GM18868 (cell line): ENCODE measurements around the gene ARL3.
"Not testable (repeated sequence)": the region's sequence is repeated elsewhere in the genome, so short reads cannot be mapped to it uniquely, and the experiment has no call there.

Experiments used
- ATAC-seq: cut with Tn5 transposase; IDR thresholded peaks from one replicate; pipeline ENCODE4 v1.9.1; 2021; ENCODE audit warnings: mild to moderate bottlenecking, moderate library complexity; ENCODE audit not compliant: unreplicated experiment

The ARL3 gene

GRCh38 chr10:102705531-102705930 lies 8.7 kb downstream of the ARL3 start:
- ATAC-seq = no peak

GRCh38 chr10:102704915-102705314 lies 9.3 kb downstream of the ARL3 start:
- no peak for ATAC-seq

- ATAC-seq = no peak
These were observed 11.5 kb downstream of the ARL3 start for GRCh38 chr10:102702742-102703141.

- no peak for ATAC-seq
These were observed 12.4 kb downstream of the ARL3 start for GRCh38 chr10:102701796-102702195.

GRCh38 chr10:102701272-102701671 lies 12.9 kb downstream of the ARL3 start:
- no peak for ATAC-seq

GRCh38 chr10:102698894-102699293 lies 15.3 kb downstream of the ARL3 start:
- no peak for ATAC-seq

GRCh38 chr10:102696736-102697135 lies 17.5 kb downstream of the ARL3 start:
- no peak for ATAC-seq

- not testable (repeated sequence) for ATAC-seq
These were observed 18.8 kb downstream of the ARL3 start for GRCh38 chr10:102695401-102695800.

- ATAC-seq = no peak
These were observed 22.7 kb downstream of the ARL3 start for GRCh38 chr10:102691285-102692066.

- no peak for ATAC-seq
These were observed 30.5 kb downstream of the ARL3 start for GRCh38 chr10:102683736-102684135.

- no peak for ATAC-seq
These were observed 31.2 kb downstream of the ARL3 start for GRCh38 chr10:102682981-102683380.

- ATAC-seq = no peak
These were observed 31.8 kb downstream of the ARL3 start for GRCh38 chr10:102682416-102682815.

GRCh38 chr10:102681696-102682095 lies 32.5 kb downstream of the ARL3 start:
- no peak for ATAC-seq

- ATAC-seq = no peak
These were observed 34.6 kb downstream of the ARL3 start for GRCh38 chr10:102679596-102679995.

- no peak for ATAC-seq
These were observed 35.3 kb downstream of the ARL3 start for GRCh38 chr10:102678842-102679289.

- no peak for ATAC-seq
These were observed 36.2 kb downstream of the ARL3 start for GRCh38 chr10:102678068-102678400.

GRCh38 chr10:102677331-102678067 lies 36.7 kb downstream of the ARL3 start:
- ATAC-seq = no peak

- ATAC-seq = no peak
These were observed 37.5 kb downstream of the ARL3 start for GRCh38 chr10:102676534-102677315.

- no peak for ATAC-seq
These were observed 38.3 kb downstream of the ARL3 start for GRCh38 chr10:102675666-102676533.

- no peak for ATAC-seq
These were observed 39.1 kb downstream of the ARL3 start for GRCh38 chr10:102675011-102675665.
